ENCODE measurements around the gene MYBPC2. TPM values are rescaled to one million over a fixed set of nuclear protein-coding genes. Genes with fewer than 3 reads are reported as not detected.

MYBPC2 gene
- total RNA-seq, 1 experiment from 2014 or later: not detected

DNA sequence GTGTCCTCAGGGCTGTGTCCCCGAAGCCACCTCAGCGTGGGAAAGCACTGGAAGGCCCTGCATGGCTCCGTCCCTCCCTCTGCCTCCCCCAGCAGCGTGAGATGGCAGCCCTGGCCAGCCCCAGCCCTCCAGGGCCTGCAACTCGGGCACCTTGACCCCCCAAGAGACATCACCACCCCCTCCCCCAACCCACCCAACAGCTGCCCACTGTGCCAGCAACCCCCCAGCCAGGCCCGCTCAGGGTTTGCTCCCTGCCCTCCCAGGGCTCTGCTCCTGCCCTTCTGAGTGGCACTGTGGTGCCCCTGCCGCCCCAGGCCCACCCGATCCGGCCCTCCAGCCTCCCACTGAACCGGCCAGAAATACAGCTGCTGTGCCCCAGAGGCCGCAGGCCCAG lies 82.5 kb downstream of the MYBPC2 start:
- DNase-seq (ENCODE audit: low read depth in 1 of 2, low spot score in 2 of 2): no peak
- H3K27me3 ChIP-seq (replicated peaks): 0 out of 2 replicates have a peak, but pooled peaks cover 2% of the 10 kb centered on the region
- H3K27ac ChIP-seq: no peak overlapping the region
- no peaks in the 10 kb centered on the region; the same call in 1 of the 2 replicates for H3K9me3 ChIP-seq (replicated peaks)
- H3K36me3 ChIP-seq: 0 out of 2 replicates have a peak, but pooled peaks cover 4% of the 10 kb centered on the region
- H3K4me3 ChIP-seq: no peak overlapping the region
- peaks cover 5% of the 10 kb centered on the region for H3K4me1 ChIP-seq (replicated peaks)

Other genes with a start within 250 kb of the MYBPC2 start
- gene MYH14, start 229.3 kb upstream of the MYBPC2 start, total RNA-seq (2014; rRNA removed; shearing (Covaris generic)): not detected in 2 replicates
- gene KCNC3, start 103.5 kb upstream of the MYBPC2 start, total RNA-seq (2014; rRNA removed; shearing (Covaris generic)): not detected in 2 replicates
- gene NAPSA, start 67.3 kb upstream of the MYBPC2 start, total RNA-seq (2014; rRNA removed; shearing (Covaris generic)): not detected in 2 replicates
- 32.4 and 45.5 TPM in 2 replicates for gene NR1H2, start 56.4 kb upstream of the MYBPC2 start, total RNA-seq (2014; rRNA removed; shearing (Covaris generic))
- gene POLD1, start 48.5 kb upstream of the MYBPC2 start, total RNA-seq (2014; rRNA removed; shearing (Covaris generic)): 33.3 and 51.8 TPM in 2 replicates
- gene SPIB, start 14.0 kb upstream of the MYBPC2 start, total RNA-seq (2014; rRNA removed; shearing (Covaris generic)): not detected in 2 replicates
- 67.3 and 86.0 TPM in 2 replicates for gene EMC10, start 43.6 kb downstream of the MYBPC2 start, total RNA-seq (2014; rRNA removed; shearing (Covaris generic))
- not detected in 2 replicates for gene GARIN5A, start 44.0 kb downstream of the MYBPC2 start, total RNA-seq (2014; rRNA removed; shearing (Covaris generic))
- gene JOSD2, start 78.3 kb downstream of the MYBPC2 start, total RNA-seq (2014; rRNA removed; shearing (Covaris generic)): 21.9 and 43.6 TPM in 2 replicates
- gene ASPDH, start 81.0 kb downstream of the MYBPC2 start, total RNA-seq (2014; rRNA removed; shearing (Covaris generic)): not detected in 2 replicates
- gene LRRC4B, start 135.5 kb downstream of the MYBPC2 start, total RNA-seq (2014; rRNA removed; shearing (Covaris generic)): not detected in 2 replicates
- not detected in 2 replicates for gene SYT3, start 207.0 kb downstream of the MYBPC2 start, total RNA-seq (2014; rRNA removed; shearing (Covaris generic))
- gene C19orf81, start 216.6 kb downstream of the MYBPC2 start, total RNA-seq (2014; rRNA removed; shearing (Covaris generic)): not detected in 2 replicates

Data from SJSA1 (cell line).